LNCaP clone FGC (cell line): Measurements from ENCODE around the gene LDLRAD1.

ENCODE experiments used
- DNase-seq: peaks from one replicate; pipeline ENCODE4 v3.0.0-alpha.2; 2011; ENCODE audit warnings: low read depth
- H3K4me3 ChIP-seq: 2 replicates; pipeline ENCODE4 v1.5.1; 2011; ENCODE audit warnings: mild to moderate bottlenecking, low read depth, low read length, control low read depth
- CTCF ChIP-seq: IDR thresholded peaks from 2 replicates; pipeline ENCODE4 v1.5.1; 2012; ENCODE audit warnings: mild to moderate bottlenecking; ENCODE audit not compliant: control insufficient read depth, insufficient read depth; ENCODE audit errors: extremely low read depth

The LDLRAD1 gene

GRCh38 chr1:53987880-53988279 is 30.1 kb downstream of the LDLRAD1 start:
- no peak overlapping the region for H3K4me3 ChIP-seq
- no peak for TF ChIP-seq CTCF
- DNase-seq, result no peak

GRCh38 chr1:53986458-53986857 is 31.5 kb downstream of the LDLRAD1 start:
- no peak for DNase-seq
- no peak overlapping the region for H3K4me3 ChIP-seq
- TF ChIP-seq CTCF, result no peak

DNA sequence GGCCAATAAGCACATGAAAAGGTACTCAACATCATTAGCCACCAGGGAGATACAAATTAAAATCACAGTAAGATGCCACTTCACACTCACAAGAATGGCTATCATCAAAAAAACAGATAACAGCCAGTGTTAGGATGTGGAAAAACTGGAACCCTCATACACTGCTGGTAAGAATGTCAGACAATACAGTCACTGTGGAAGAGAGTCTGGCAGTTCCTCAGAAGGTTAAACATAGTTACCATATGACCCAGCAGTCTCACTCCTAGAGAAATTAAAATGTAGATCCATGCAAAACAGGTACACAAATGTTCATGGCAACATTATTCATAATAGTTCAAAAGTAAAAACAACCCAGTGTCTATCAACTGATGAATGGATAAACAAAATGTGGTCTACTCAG is 33.3 kb downstream of the LDLRAD1 start:
- no peak overlapping the region for H3K4me3 ChIP-seq
- no peak for TF ChIP-seq CTCF
- DNase-seq, result no peak

GRCh38 chr1:53982763-53983104 is 35.3 kb downstream of the LDLRAD1 start:
- no peak overlapping the region for H3K4me3 ChIP-seq
- no peak for TF ChIP-seq CTCF
- no peak for DNase-seq

DNA sequence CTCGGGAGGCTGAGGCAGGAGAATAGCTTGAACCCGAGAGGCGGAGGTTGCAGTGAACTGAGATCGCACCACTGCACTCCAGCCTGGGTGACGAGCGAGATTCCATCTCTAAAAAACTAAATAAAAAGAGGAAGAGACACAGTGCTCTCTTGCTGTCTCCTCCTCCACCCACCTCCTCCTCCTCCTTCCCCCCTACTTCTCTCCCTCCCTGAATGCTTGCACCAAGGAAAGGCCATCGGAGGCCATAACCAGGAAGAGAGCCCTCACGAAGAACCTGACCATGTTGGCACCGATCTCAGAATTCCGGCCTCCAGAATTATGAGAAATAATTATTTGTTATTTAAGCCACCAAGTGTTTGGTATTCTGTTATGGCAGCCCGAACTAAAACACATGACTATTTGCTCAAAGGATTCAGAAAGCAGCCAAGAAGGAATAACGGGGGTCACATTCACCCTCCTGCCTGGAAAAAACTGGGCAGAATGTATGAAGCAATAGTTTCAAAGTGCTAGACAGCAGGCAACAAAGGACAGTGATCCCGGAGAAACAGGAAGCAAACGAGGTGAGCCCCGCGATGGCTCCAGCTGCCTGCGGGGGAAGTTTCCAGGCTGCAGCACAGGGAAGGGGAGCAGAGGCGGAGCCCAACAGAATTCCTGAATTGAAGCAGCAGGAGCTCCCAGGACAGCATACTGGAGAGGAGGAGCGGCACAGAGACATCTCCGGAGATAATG is 35.8 kb downstream of the LDLRAD1 start:
- TF ChIP-seq CTCF, result no peak
- no peak overlapping the region for H3K4me3 ChIP-seq

GRCh38 chr1:53981220-53981619 is 36.8 kb downstream of the LDLRAD1 start:
- no peak for DNase-seq
- no peak for TF ChIP-seq CTCF
- no peak overlapping the region for H3K4me3 ChIP-seq

More for the DNA sequence above, 35.8 kb downstream of the LDLRAD1 start:
- no peak for DNase-seq

DNA sequence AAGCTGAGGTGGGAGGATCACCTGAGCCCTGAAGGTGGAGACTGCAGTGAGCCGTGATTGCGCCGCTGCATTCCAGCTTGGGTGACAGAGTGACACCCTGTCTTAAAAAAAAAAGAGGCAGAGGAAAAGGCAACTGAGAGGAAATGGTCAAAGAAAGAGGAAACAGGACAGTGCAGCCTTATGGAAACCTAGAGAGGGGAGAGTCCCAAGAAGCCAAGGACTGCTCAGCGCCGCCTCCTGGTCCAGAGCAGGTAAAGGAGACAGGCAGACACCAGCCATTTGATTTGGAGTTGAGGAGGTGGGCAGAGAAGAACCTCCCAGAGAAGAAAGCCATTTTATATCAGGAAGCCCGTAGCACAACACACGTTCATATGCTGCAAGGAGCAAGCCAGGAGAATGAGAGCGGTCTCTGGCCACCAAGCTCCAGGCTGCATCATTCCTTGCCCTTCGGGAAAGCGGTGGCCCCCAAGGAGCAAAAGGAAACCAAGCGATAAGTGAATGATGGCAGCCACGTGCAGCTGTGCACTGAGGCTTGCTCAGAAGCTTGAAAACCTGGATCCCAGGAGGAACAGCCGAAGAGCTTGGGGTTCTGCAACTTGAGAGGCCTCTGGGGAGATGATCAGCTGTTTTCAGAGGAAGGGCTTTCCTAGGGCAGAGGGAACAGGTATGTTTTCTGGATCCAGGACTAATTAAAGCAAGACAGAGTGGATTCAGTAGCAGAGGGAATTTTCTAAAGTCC is 38.1 kb downstream of the LDLRAD1 start:
- no peak for DNase-seq
- no peak for TF ChIP-seq CTCF
- H3K4me3 ChIP-seq, result no peak overlapping the region
